CD4-positive, alpha-beta T cell treated with Interleukin-2 at 100 ng/mL for 4 hours (primary cell): ENCODE measurements around the gene GLIS2.

Experiments
- DNase-seq: peaks from one replicate; pipeline ENCODE4 v3.0.0-alpha.2; 2020; ENCODE audit warnings: low spot score

The GLIS2 gene

DNA sequence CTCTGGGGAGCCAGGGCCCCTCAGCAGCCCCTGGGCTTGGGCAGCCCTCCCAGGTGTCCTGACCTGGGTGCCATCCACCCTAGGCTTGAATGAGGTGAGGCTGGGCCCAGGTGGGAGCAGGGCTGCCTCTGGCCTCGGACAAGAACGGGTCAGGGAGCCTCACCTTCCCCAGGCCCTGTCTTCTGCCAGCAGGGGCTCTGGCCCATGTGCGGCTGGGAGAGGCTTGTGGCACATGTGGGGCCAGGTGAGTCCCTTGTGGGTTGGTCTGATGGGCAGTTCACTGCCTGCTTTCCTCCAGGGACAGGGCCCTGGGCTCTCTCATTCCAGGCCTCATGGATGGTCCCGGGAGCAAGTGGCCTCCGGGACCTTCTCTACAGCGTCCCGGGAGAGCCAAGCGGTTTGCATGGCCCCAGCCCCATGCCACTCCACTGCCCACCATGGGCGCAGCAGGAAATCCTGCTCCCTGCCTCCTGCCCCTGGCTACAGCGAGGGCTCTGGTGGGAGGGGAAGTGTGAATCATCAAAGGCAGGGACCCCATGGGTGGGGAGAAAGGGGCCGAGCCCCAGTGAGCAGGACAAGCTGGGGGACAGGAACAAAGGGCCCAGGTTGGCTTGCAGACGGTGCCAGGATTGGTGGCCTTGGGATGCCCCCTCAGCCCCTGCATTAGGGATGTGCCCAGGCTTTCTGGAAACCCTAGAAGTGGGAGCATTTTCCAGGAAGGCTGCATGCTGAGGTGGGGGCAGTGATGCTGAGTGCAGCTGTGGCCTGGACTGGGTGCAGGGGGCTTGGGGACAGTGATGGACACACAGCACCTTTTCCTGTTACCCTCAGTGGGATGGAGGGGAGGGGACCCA, 68.0 kb downstream of the GLIS2 start:
- no peak for DNase-seq

DNA sequence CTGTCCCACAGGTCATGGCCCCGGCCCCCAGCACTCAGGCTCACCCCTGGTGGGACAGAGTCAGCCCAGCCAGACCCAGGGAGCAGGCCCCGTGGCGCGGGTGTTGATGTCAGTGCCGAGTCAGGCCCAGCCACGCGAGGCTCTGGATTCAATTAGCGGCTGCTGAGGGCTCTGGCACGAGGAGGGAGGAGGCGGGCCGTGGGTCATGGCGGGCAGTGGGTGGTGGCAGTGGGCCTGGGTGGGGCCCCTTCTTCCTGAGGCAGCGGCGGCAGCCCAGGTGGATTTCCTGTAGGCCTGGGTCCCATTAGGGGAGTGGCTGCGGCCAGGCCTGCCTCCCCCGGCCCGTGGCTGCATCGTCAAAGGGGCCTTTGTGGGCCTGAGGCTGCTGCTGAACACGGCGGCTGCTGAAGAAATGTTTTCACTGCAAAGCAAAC, 68.7 kb downstream of the GLIS2 start:
- no peak for DNase-seq

DNA sequence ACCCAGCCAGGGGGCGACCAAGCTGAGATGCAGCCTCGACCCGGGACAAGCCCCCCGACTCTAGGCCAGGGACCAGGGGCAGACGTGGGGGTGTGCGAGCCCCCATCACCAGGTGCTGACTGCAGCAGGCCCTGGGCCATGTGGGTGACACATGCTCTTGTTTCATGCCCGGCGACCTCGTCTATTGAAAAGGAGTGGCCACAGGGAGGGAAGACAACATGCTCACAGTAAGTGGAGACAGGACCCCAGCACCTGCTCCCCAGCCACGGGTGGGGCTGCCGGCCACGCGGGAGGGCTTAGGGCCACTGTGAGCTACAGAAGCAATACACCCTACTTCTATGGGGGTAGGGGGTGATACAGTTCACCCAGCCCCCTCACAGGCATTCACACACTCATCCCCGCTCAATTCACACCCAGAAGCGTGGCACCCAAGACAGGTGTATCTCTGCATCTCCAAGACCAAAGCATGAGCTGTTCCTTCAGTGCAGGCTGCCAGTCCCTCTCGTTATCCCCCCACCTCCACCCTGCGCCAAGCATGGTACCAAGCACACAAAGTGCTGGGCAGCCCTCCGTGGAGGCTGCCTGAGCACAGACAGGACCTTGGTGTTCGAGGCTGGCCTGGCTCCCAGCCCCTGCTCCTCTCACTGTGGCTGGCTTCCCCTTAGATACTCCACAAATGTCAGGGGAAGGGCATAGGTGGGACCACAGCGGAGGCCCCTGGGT, 69.4 kb downstream of the GLIS2 start:
- no peak for DNase-seq

DNA sequence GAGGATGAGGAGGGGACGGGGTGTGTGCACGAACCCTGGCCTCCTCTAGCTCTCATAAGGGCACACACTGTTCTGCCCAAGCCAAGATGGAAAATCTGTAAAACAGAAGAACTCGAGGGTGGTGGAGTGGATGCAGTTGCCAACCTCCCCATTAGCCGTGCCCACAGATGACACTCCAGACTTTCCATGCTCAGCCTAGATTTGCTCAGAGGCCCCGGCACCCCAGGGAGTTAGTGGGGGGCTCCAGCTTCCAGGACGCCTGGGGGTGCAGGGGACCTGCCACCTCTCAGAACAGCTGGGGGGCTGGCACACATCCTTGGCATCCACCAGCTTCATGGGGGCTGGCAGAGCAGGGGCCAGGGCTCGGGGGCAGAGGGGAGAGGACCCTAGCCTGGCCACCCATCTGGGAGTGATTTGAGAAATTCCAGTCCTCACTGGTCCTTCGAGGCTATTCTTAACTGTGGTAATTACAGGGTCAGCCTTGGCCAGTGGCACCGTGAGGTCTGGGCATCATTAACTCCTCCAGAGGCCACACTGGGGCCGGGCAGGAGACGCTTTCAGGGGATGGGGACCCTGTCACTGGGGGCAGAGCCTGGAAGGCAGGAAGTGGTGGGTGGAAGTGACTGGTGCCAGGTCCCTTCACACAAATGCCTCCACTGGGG, 70.1 kb downstream of the GLIS2 start:
- DNase-seq: no peak

DNA sequence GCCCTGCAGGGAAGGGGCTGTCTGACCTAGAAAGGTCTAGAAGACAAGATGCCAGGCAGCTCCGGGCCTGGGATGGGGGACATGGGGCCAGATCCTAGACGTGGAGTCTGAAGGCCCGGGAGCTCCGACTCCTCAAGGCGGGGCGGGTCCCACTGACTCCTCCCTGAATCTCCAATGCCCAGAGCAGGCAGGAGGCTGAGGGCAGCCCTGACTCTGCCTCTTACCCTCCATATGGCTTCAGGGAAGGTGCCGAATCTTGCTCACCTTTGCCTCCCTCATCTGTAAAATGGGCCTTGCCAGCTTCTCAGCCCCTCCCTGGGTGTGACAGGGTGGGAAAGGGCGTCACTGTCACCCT, 70.6 kb downstream of the GLIS2 start:
- DNase-seq: no peak

DNA sequence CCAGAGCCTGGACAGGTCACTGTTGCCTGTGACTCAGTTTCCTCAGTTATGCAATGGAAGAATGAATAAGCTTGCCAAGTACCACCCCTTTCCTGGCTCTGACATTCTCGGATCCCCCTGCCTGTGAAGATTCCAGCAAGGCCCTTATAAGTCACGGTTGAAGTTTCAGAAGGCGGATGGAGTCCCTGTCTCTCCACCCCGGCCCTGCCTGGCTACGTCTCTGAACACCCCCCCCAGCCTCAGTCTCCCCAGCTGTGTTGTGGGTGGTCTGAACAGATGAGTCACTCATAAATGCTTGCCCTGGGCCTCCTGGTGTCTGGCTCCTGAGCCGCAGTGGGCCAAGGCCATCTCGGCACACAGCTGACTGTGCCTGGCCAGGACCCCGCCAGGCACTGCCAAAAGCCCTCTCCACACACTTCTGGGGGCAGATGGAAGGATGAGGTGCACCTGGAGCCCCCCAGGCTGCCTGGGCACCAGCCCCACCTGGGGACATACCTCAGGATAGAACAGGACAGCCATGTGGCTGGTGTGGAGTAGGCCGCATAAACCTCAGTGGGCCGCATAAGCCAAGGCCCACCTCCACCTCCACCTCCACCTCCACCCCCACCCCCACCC, 71.2 kb downstream of the GLIS2 start:
- no peak for DNase-seq

DNA sequence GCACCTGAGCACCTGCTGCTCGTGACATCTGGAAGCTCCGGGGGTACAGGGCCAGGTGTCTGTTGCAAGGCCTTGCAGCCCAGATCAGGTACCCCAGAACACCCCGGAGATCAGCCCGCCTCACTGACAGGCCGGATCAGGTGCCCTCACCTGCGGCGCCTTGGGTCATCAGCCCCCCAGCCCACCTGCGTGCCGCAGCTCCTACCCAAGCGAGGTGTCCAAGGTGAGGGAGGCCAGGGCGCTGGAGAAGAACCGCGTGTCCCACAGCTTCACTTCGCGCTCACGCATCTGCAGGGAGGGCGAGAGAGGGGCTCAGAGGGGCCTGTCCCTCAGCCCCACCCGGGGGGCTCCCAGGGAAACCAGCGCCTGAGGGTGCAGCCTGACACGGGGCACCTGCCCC, 71.9 kb downstream of the GLIS2 start:
- no peak for DNase-seq

DNA sequence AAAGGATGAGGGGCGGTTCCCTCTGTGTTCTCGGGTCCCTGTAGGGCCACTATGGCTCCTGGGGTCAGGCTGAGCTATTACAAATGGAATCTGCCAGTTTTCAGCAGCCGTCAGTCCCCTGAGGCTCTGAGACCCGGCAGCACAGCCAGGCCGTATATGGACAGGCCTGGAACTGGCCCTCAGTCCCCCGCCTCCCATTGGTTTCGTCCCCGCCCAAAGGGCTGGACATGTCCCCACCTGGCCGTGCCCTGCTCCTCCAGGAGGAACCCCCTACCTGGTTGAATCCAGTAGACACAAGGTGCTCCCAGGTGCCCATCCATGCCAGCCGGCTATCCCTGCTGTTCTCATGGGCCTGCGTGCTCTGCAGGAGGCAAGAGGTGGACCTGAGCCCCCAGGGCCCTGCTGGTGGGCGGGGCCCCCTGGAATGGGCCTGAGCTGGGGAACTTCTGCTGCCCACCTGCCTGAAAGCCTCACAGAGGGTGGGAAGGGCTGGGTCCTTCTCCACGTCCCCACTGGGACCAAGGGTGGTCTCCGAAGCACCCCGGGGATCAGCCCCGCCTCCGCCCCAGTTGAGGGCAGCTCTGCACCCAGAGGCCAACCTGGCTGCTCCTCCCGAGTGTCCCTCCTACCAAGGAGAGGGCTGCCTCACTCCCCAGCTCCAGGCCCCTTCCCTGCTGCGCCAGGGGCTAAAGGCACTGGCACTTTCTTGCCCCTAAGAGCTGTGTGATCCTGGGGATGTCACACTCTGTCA, 72.6 kb downstream of the GLIS2 start:
- no peak for DNase-seq
